GM12878 (cell line): ENCODE results near the gene SDK2. TPM values are rescaled to one million over a fixed set of nuclear protein-coding genes. Genes with fewer than 3 reads are reported as not detected.

ENCODE experiments used
- ATAC-seq: fragments of 200-7000 bp; cut with Tn5 transposase; 3 replicates; pipeline ENCODE4 v1.9.1; 2020; ENCODE audit warnings: mild to moderate bottlenecking, moderate library complexity
- BruUV-seq: library from RNA; stranded (reverse); fragments of 400-500 nt; replicated peaks from 2 replicates; lab custom pipeline; 2021; lab: Mats Ljungman, UMichigan
- CTCF ChIA-PET: fragments of 300-600 bp; sonication (Branson Sonifier 250); formaldehyde crosslinking; extraction: SDS; loops from one replicate; lab custom pipeline; 2021; ENCODE audit warnings: inconsistent platforms; lab: Yijun Ruan, JAX
- POLR2A ChIA-PET: fragments of 350-600 bp; formaldehyde crosslinking; extraction: SDS; loops from one replicate; lab custom pipeline; 2021; ENCODE audit warnings: inconsistent platforms; lab: Charles Lee
- RAD21 ChIA-PET: fragments of 300-600 bp; sonication (Branson Sonifier 250); formaldehyde crosslinking; loops from one replicate; lab custom pipeline; 2023; ENCODE audit warnings: antibody characterized with exemption; ENCODE audit not compliant: unreplicated experiment; lab: Charles Lee
- SMC1A ChIA-PET: fragments of 300-600 bp; sonication (Branson Sonifier 250); formaldehyde crosslinking; loops from one replicate; lab custom pipeline; 2023; ENCODE audit not compliant: unreplicated experiment, uncharacterized antibody; lab: Charles Lee
- DNase-seq: peaks from one replicate; pipeline ENCODE4 v3.0.0-alpha.2; 2011; ENCODE audit warnings: low read depth, low spot score
- FAIRE-seq: peaks from 3 replicates; lab custom pipeline; 2011; peaks lifted over from hg19 to GRCh38; lab: Jason Lieb, UNC
- H2AFZ ChIP-seq: 2 replicates; pipeline ENCODE4 v1.6.0; 2011; ENCODE audit warnings: low read depth, low read length, control low read depth; ENCODE audit not compliant: control insufficient read depth
- H3K27ac ChIP-seq: 2 replicates; pipeline ENCODE4 v1.5.1; 2011; ENCODE audit warnings: control low read depth; ENCODE audit not compliant: control insufficient read depth, insufficient read depth
- H3K27me3 ChIP-seq, 2 experiments: replicated peaks in 1 of 2; 2 replicates each; pipeline versions ENCODE4 v1.6.0 to v1.6.1; 2011; ENCODE audit warnings: low read length in 1 of 2; ENCODE audit not compliant: control insufficient read depth in 2 of 2, insufficient read depth in 2 of 2
- H3K36me3 ChIP-seq, 2 experiments: 2 replicates each; pipeline ENCODE4 v1.5.1; 2011; ENCODE audit warnings: low read length in 1 of 2; ENCODE audit not compliant: control insufficient read depth in 2 of 2, insufficient read depth in 2 of 2
- H3K4me1 ChIP-seq: 2 replicates; pipeline ENCODE4 v1.6.1; 2011; ENCODE audit warnings: mild to moderate bottlenecking, low read length, moderate library complexity, mixed read lengths; ENCODE audit not compliant: control insufficient read depth, insufficient read depth
- H3K4me2 ChIP-seq: 2 replicates; pipeline ENCODE4 v1.6.0; 2011; ENCODE audit warnings: control low read depth; ENCODE audit not compliant: control insufficient read depth, insufficient read depth
- H3K4me3 ChIP-seq: fragments of 200-600 bp; sonication (generic); 2 replicates; pipeline ENCODE4 v1.5.1; 2016
- H3K79me2 ChIP-seq: 2 replicates; pipeline ENCODE4 v1.6.0; 2011; ENCODE audit warnings: low read length; ENCODE audit not compliant: control insufficient read depth, insufficient read depth
- H3K9ac ChIP-seq: 2 replicates; pipeline ENCODE4 v1.8.0; 2011; ENCODE audit warnings: low read length, control low read depth, mixed read lengths; ENCODE audit not compliant: control insufficient read depth, insufficient read depth
- H3K9me3 ChIP-seq: replicated peaks from 3 replicates; pipeline ENCODE4 v1.5.1; 2011; ENCODE audit warnings: mild to moderate bottlenecking, low read length; ENCODE audit not compliant: control insufficient read depth, insufficient read depth
- H4K20me1 ChIP-seq: 2 replicates; pipeline ENCODE4 v1.6.0; 2011; ENCODE audit not compliant: control insufficient read depth, insufficient read depth
- BCLAF1 ChIP-seq: fragments of 450-650 bp; IDR thresholded peaks from 2 replicates; pipeline ENCODE4 v1.6.1; 2017; ENCODE audit warnings: antibody characterized with exemption, mild to moderate bottlenecking, moderate library complexity
- EED ChIP-seq: sonication (generic); IDR thresholded peaks from 2 replicates; pipeline ENCODE4 v1.6.1; 2016; ENCODE audit warnings: antibody characterized with exemption, low read depth
- EGR1 ChIP-seq, 2 experiments: IDR thresholded peaks; 1 replicate in 1 of 2; 2 replicates in 1 of 2; pipeline ENCODE4 v1.6.1; 2011 to 2012; ENCODE audit warnings: low read depth in 2 of 2, low read length in 2 of 2, borderline replicate concordance in 1 of 2, mild to moderate bottlenecking in 1 of 2, moderate library complexity in 1 of 2
- ESRRA ChIP-seq: IDR thresholded peaks from 2 replicates; pipeline ENCODE4 v1.6.1; 2012; ENCODE audit warnings: mild to moderate bottlenecking, low read length, improper control_type of control experiment
- MYB ChIP-seq: fragments of 150-350 bp; IDR thresholded peaks from 2 replicates; pipeline ENCODE4 v1.6.1; 2014; ENCODE audit warnings: mild to moderate bottlenecking, low read depth, low read length, borderline replicate concordance
- POLR2AphosphoS5 ChIP-seq: IDR thresholded peaks from 2 replicates; pipeline ENCODE4 v1.6.1; 2011; ENCODE audit warnings: mild to moderate bottlenecking, low read length, inconsistent platforms
- POU2F2 ChIP-seq: IDR thresholded peaks from 3 replicates; pipeline ENCODE4 v1.6.1; 2011; ENCODE audit warnings: low read depth, mild to moderate bottlenecking, low read length, borderline replicate concordance
- RELA ChIP-seq: fragments of 450-650 bp; IDR thresholded peaks from 2 replicates; pipeline ENCODE4 v1.8.0; 2014; ENCODE audit warnings: borderline replicate concordance; ENCODE audit not compliant: partially characterized antibody
- RFX5 ChIP-seq: IDR thresholded peaks from 2 replicates; pipeline ENCODE4 v1.6.1; 2011; ENCODE audit warnings: low read depth, low read length, improper control_type of control experiment
- SIN3A ChIP-seq: IDR thresholded peaks from 2 replicates; pipeline ENCODE4 v1.6.1; 2012; ENCODE audit warnings: low read depth, low read length, improper control_type of control experiment
- SMARCA5 ChIP-seq: fragments of 450-650 bp; IDR thresholded peaks from 2 replicates; pipeline ENCODE4 v1.6.1; 2017; ENCODE audit warnings: mild to moderate bottlenecking
- SP1 ChIP-seq: IDR thresholded peaks from one replicate; pipeline ENCODE4 v1.6.1; 2011; ENCODE audit warnings: low read depth, low read length
- TCF3 ChIP-seq: IDR thresholded peaks from 2 replicates; pipeline ENCODE4 v1.6.1; 2012; ENCODE audit warnings: low read depth, mild to moderate bottlenecking, low read length, borderline replicate concordance; ENCODE audit not compliant: insufficient read depth
- ZBED1 ChIP-seq: IDR thresholded peaks from 2 replicates; pipeline ENCODE4 v1.6.1; 2016; ENCODE audit warnings: borderline replicate concordance
- ZNF274 ChIP-seq: IDR thresholded peaks from one replicate; pipeline ENCODE4 v1.8.0; 2011; ENCODE audit not compliant: insufficient read length, insufficient read depth
- WGBS: methylation state at CpG from one replicate; pipeline ENCODE4 v1.1.6; 2016; ENCODE audit warnings: low lambda C conversion rate; ENCODE audit not compliant: insufficient replicate concordance, insufficient coverage; ENCODE audit errors: missing lambda C conversion rate; 5-methylcytosine and 5-hydroxymethylcytosine counted together
- in situ Hi-C: fragments of 300-500 bp; cut with MboI; formaldehyde crosslinking; loops from 9 replicates; pipeline ENCODE4 v1.14.3; 2018; ENCODE audit warnings: mixed read lengths
- intact Hi-C: fragments of 100-400 bp; cut with micrococcal nuclease; formaldehyde crosslinking; loops from one replicate; pipeline ENCODE4 v1.14.2; 2022; ENCODE audit not compliant: unreplicated experiment
- polyA plus RNA-seq, 11 experiments: library from polyadenylated mRNA; depleted of rRNA in 4 of 11; unstranded in 6 of 11; stranded (reverse) in 5 of 11; fragments of >200 nt; fragmentation: Nextera tagmentation in 4 of 11; fragmentation: Illumina TruSeq in 1 of 11; extraction: Ambion mirVana in 4 of 11; extraction: Trizol in 1 of 11; gene quantifications; 1 replicate in 1 of 11; 2 replicates in 10 of 11; pipeline versions ENCODE4 v1.2.1 to v1.2.3, GENCODE V29; 2011 to 2016; ENCODE audit warnings: inconsistent platforms in 2 of 11, missing spikeins in 2 of 11, low read depth in 1 of 11
- total RNA-seq, 4 experiments: library from RNA; depleted of rRNA in 3 of 4; stranded (reverse); fragments of >200 nt in 3 of 4; fragmentation: Illumina TruSeq in 1 of 4; extraction: Trizol in 1 of 4; gene quantifications; 2 replicates each; pipeline versions ENCODE4 v1.2.1 to v1.2.3, GENCODE V29; 2013 to 2021
- TF ChIP-seq, protein P1 (sequence below): fragments of 450-650 bp; IDR thresholded peaks from 2 replicates; pipeline ENCODE4 v1.6.1; 2017; ENCODE audit warnings: low read depth, mild to moderate bottlenecking, moderate library complexity
- TF ChIP-seq, protein P2 (sequence below): fragments of 450-650 bp; IDR thresholded peaks from 2 replicates; pipeline ENCODE4 v1.6.1; 2018; ENCODE audit warnings: mild to moderate bottlenecking, low read depth, moderate library complexity; ENCODE audit not compliant: partially characterized antibody

Gene SDK2
- total and polyA plus RNA-seq, 10 of the 15 experiments (the other 5 are each of a cell fraction or from before 2014, with no cell fraction given), result 0.03 to 0.08 (median 0.03) TPM; not detected in 7

GRCh38 chr17:73561111-73561510 is 83.1 kb downstream of the SDK2 start (continued):
- TF ChIP-seq SP1 (no peak), SIN3A (no peak)

DNA sequence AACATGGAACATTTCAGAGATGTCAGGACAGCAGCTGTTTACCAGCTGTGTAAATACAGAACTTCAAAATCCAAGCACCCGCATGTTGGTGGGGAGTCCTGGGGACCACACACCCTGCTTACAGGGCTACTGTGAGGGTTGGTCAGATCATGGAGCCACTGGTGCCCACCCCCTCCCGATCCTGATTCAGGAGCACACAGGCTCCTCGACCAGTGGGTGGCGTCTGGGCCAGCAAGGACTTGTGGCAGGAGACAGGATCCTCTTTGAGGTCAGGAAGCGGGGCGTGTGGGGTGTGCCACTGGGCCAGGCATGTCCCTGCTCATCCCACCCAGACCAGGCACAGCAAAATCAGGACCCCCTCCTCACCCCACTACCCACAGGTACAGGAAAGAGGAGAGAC is 83.6 kb downstream of the SDK2 start:
- CTCF ChIA-PET, result no interaction called here
- H3K4me3 ChIP-seq, result no peak overlapping the region
- POLR2A ChIA-PET, result no interaction called here
- no peaks in the 10 kb centered on the region for H3K4me1 ChIP-seq
- H3K27me3 ChIP-seq, result no peaks in the 10 kb centered on the region; a peak in 1 of 4 replicates
- DNase-seq (no peak), FAIRE-seq (no peak), ATAC-seq (no peak)
- no peak overlapping the region for H3K4me2 ChIP-seq
- no peaks in the 10 kb centered on the region for H3K79me2 ChIP-seq
- in situ Hi-C loops, result no loop called here
- no TSS peak for BruUV-seq
- 52% methylated on average over 6 of the region's 6 CpGs for WGBS
- H3K36me3 ChIP-seq, result no peaks in the 10 kb centered on the region
- H4K20me1 ChIP-seq, result no peaks in the 10 kb centered on the region
- H3K9me3 ChIP-seq, result no peaks in the 10 kb centered on the region
- intact Hi-C loops, result no loop called here
- RAD21 ChIA-PET, result no interaction called here
- SMC1A ChIA-PET, result no interaction called here
- no peak overlapping the region for H2AFZ ChIP-seq
- H3K9ac ChIP-seq, result no peak overlapping the region
- H3K27ac ChIP-seq, result no peak overlapping the region
- TF ChIP-seq RFX5 (no peak), BCLAF1 (no peak), ZBED1 (no peak), EED (no peak), SMARCA5 (no peak), POU2F2 (no peak), ESRRA (no peak), RELA (no peak), ZNF274 (no peak), TCF3 (no peak), EGR1 (IDR thresholded peaks at IDR 0.05; ENCODE audit: borderline replicate concordance in 1 of 2, low read depth in 2 of 2, low read length in 2 of 2) (no peak), POLR2AphosphoS5 (no peak), MYB (no peak)
- TF ChIP-seq, protein P1, sequence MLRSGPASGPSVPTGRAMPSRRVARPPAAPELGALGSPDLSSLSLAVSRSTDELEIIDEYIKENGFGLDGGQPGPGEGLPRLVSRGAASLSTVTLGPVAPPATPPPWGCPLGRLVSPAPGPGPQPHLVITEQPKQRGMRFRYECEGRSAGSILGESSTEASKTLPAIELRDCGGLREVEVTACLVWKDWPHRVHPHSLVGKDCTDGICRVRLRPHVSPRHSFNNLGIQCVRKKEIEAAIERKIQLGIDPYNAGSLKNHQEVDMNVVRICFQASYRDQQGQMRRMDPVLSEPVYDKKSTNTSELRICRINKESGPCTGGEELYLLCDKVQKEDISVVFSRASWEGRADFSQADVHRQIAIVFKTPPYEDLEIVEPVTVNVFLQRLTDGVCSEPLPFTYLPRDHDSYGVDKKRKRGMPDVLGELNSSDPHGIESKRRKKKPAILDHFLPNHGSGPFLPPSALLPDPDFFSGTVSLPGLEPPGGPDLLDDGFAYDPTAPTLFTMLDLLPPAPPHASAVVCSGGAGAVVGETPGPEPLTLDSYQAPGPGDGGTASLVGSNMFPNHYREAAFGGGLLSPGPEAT, result no peak
- TF ChIP-seq, protein P2, sequence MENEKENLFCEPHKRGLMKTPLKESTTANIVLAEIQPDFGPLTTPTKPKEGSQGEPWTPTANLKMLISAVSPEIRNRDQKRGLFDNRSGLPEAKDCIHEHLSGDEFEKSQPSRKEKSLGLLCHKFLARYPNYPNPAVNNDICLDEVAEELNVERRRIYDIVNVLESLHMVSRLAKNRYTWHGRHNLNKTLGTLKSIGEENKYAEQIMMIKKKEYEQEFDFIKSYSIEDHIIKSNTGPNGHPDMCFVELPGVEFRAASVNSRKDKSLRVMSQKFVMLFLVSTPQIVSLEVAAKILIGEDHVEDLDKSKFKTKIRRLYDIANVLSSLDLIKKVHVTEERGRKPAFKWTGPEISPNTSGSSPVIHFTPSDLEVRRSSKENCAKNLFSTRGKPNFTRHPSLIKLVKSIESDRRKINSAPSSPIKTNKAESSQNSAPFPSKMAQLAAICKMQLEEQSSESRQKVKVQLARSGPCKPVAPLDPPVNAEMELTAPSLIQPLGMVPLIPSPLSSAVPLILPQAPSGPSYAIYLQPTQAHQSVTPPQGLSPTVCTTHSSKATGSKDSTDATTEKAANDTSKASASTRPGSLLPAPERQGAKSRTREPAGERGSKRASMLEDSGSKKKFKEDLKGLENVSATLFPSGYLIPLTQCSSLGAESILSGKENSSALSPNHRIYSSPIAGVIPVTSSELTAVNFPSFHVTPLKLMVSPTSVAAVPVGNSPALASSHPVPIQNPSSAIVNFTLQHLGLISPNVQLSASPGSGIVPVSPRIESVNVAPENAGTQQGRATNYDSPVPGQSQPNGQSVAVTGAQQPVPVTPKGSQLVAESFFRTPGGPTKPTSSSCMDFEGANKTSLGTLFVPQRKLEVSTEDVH, result no peak
